IMR-90 (cell line): ENCODE measurements around the gene PHF14. TPM values are rescaled to one million over a fixed set of nuclear protein-coding genes. Genes with fewer than 3 reads are reported as not detected.
"Not testable (repeated sequence)": the region's sequence is repeated elsewhere in the genome, so short reads cannot be mapped to it uniquely, and the experiment has no call there.

Experiments
- ATAC-seq: fragments of 200-7000 bp; cut with Tn5 transposase; 2 replicates; pipeline ENCODE4 v1.9.1; 2020; ENCODE audit warnings: low read depth, mild to moderate bottlenecking, moderate library complexity
- BruUV-seq: library from RNA; stranded (reverse); fragments of 400-500 nt; replicated peaks from 2 replicates; lab custom pipeline; 2021; lab: Mats Ljungman, UMichigan
- CTCF ChIA-PET: fragments of 300-600 bp; formaldehyde crosslinking; extraction: SDS; loops from one replicate; lab custom pipeline; 2021; ENCODE audit warnings: antibody characterized with exemption; lab: Yijun Ruan, JAX
- POLR2A ChIA-PET: fragments of 300-600 bp; sonication (Branson Sonifier 250); formaldehyde crosslinking; loops from one replicate; lab custom pipeline; 2022; ENCODE audit warnings: antibody characterized with exemption; ENCODE audit not compliant: unreplicated experiment; lab: Charles Lee
- DNase-seq: peaks from one replicate; pipeline ENCODE4 v3.0.0; 2013
- H2AFZ ChIP-seq: replicated peaks from 2 replicates; pipeline ENCODE3; 2013; ENCODE audit warnings: low read length, mild to moderate bottlenecking; ENCODE audit not compliant: poor library complexity
- H2AK5ac ChIP-seq: 2 replicates; pipeline ENCODE4 v1.6.1; 2013; ENCODE audit warnings: low read depth, low read length, inconsistent platforms
- H2AK9ac ChIP-seq: replicated peaks from 2 replicates; pipeline ENCODE3; 2013; ENCODE audit warnings: mild to moderate bottlenecking, low read depth, low read length, moderate library complexity; ENCODE audit not compliant: poor library complexity
- H2BK120ac ChIP-seq: 2 replicates; pipeline ENCODE4 v1.6.1; 2013; ENCODE audit warnings: low read depth, low read length, inconsistent platforms
- H2BK15ac ChIP-seq: 3 replicates; pipeline ENCODE4 v1.6.1; 2013; ENCODE audit warnings: low read depth, low read length, inconsistent platforms
- H2BK20ac ChIP-seq: 2 replicates; pipeline ENCODE4 v1.6.1; 2013; ENCODE audit warnings: low read depth, mild to moderate bottlenecking, inconsistent platforms, low read length, moderate library complexity
- H2BK5ac ChIP-seq: 2 replicates; pipeline ENCODE4 v1.6.1; 2013; ENCODE audit warnings: mild to moderate bottlenecking, low read depth, low read length, inconsistent platforms; ENCODE audit not compliant: poor library complexity, severe bottlenecking
- H3K14ac ChIP-seq: replicated peaks from 2 replicates; pipeline ENCODE4 v1.6.1; 2013; ENCODE audit warnings: low read depth, low read length, inconsistent platforms
- H3K18ac ChIP-seq: 2 replicates; pipeline ENCODE4 v1.6.1; 2013; ENCODE audit warnings: low read depth, low read length, control low read depth
- H3K23ac ChIP-seq: 2 replicates; pipeline ENCODE4 v1.6.1; 2013; ENCODE audit warnings: low read depth, low read length, inconsistent platforms
- H3K27ac ChIP-seq: 2 replicates; pipeline ENCODE4 v1.5.1; 2013; ENCODE audit warnings: mild to moderate bottlenecking, control low read depth, low read length; ENCODE audit not compliant: insufficient read depth
- H3K27me3 ChIP-seq: 2 replicates; pipeline ENCODE4 v1.6.1; 2013; ENCODE audit warnings: low read length; ENCODE audit not compliant: control insufficient read depth, insufficient read depth
- H3K36me3 ChIP-seq: 2 replicates; pipeline ENCODE4 v1.6.1; 2013; ENCODE audit warnings: low read length, mixed read lengths; ENCODE audit not compliant: control insufficient read depth, insufficient read depth
- H3K4ac ChIP-seq: 2 replicates; pipeline ENCODE4 v1.6.1; 2013; ENCODE audit warnings: low read depth, low read length, inconsistent platforms
- H3K4me1 ChIP-seq: 2 replicates; pipeline ENCODE4 v1.6.1; 2013; ENCODE audit warnings: low read length, mixed read lengths; ENCODE audit not compliant: control insufficient read depth, insufficient read depth
- H3K4me2 ChIP-seq: 2 replicates; pipeline ENCODE4 v1.6.1; 2013; ENCODE audit warnings: low read depth, mild to moderate bottlenecking, control low read depth, low read length, moderate library complexity
- H3K4me3 ChIP-seq: 2 replicates; pipeline ENCODE4 v1.5.1; 2013; ENCODE audit warnings: low read depth, mild to moderate bottlenecking, control low read depth, low read length, moderate library complexity; ENCODE audit not compliant: insufficient read depth
- H3K56ac ChIP-seq: 2 replicates; pipeline ENCODE4 v1.6.1; 2013; ENCODE audit warnings: low read length, inconsistent platforms; ENCODE audit not compliant: insufficient read depth; ENCODE audit errors: extremely low read depth
- H3K79me1 ChIP-seq, 2 experiments: 2 replicates each; pipeline ENCODE4 v1.6.1; 2013; ENCODE audit warnings: low read length in 2 of 2, inconsistent platforms in 1 of 2, low read depth in 1 of 2
- H3K9ac ChIP-seq: 2 replicates; pipeline ENCODE4 v1.6.1; 2013; ENCODE audit warnings: low read depth, low read length, control low read depth
- H3K9me1 ChIP-seq: 2 replicates; pipeline ENCODE4 v1.6.1; 2013; ENCODE audit warnings: low read length, inconsistent platforms; ENCODE audit not compliant: insufficient read depth
- H3K9me3 ChIP-seq: 2 replicates; pipeline ENCODE4 v1.6.1; 2013; ENCODE audit warnings: low read length; ENCODE audit not compliant: control insufficient read depth, insufficient read depth
- H4K20me1 ChIP-seq: 2 replicates; pipeline ENCODE4 v1.6.1; 2013; ENCODE audit warnings: low read length, inconsistent platforms; ENCODE audit not compliant: insufficient read depth
- H4K5ac ChIP-seq: 2 replicates; pipeline ENCODE4 v1.6.1; 2013; ENCODE audit warnings: mild to moderate bottlenecking, low read depth, low read length, control low read depth
- H4K8ac ChIP-seq, 2 experiments: 2 replicates each; pipeline ENCODE4 v1.6.1; 2013; ENCODE audit warnings: low read depth in 2 of 2, low read length in 2 of 2, control low read depth in 1 of 2, inconsistent platforms in 1 of 2
- H4K91ac ChIP-seq: 2 replicates; pipeline ENCODE4 v1.6.1; 2013; ENCODE audit warnings: low read depth, low read length, inconsistent platforms; ENCODE audit not compliant: insufficient read depth
- FOS ChIP-seq: fragments of 150-350 bp; IDR thresholded peaks from 2 replicates; pipeline ENCODE4 v1.6.1; 2016; ENCODE audit warnings: low read depth, low read length
- MAZ ChIP-seq: IDR thresholded peaks from 2 replicates; pipeline ENCODE4 v1.6.1; 2012; ENCODE audit warnings: low read depth, mild to moderate bottlenecking, low read length, improper control_type of control experiment, moderate library complexity, borderline replicate concordance
- POLR2A ChIP-seq: IDR thresholded peaks from 2 replicates; pipeline ENCODE4 v1.6.1; 2012; ENCODE audit warnings: mild to moderate bottlenecking, low read depth, low read length
- RAD21 ChIP-seq: IDR thresholded peaks from 2 replicates; pipeline ENCODE4 v1.6.1; 2012; ENCODE audit warnings: low read length, improper control_type of control experiment
- RCOR1 ChIP-seq: IDR thresholded peaks from 2 replicates; pipeline ENCODE4 v1.6.1; 2012; ENCODE audit warnings: mild to moderate bottlenecking, low read length, improper control_type of control experiment; ENCODE audit not compliant: insufficient replicate concordance
- WGBS, 2 experiments: methylation state at CpG; one replicate each; pipeline versions ENCODE4 v1.1.5 to v1.1.7; 2013; ENCODE audit warnings: missing lambda C conversion rate in 2 of 2; ENCODE audit not compliant: insufficient read length in 1 of 2; ENCODE audit errors: extremely low coverage in 2 of 2; 5-methylcytosine and 5-hydroxymethylcytosine counted together
- dilution Hi-C: fragments of 300-500 bp; cut with HindIII; formaldehyde crosslinking; loops from one replicate; pipeline ENCODE4 v1.14.3; 2018; ENCODE audit warnings: low sequenced_read_pairs; ENCODE audit not compliant: unreplicated experiment
- in situ Hi-C: fragments of 300-500 bp; cut with MboI; formaldehyde crosslinking; loops from 3 replicates; pipeline ENCODE4 v1.14.3; 2019; ENCODE audit warnings: low sequenced_read_pairs, inconsistent platforms, mixed read lengths
- intact Hi-C: fragments of 100-400 bp; cut with micrococcal nuclease; formaldehyde crosslinking; loops from 2 replicates; pipeline ENCODE4 v1.10.0; 2022
- polyA plus RNA-seq, 3 experiments: library from polyadenylated mRNA; depleted of rRNA; stranded (reverse); fragments of >200 nt; gene quantifications; 2 replicates each; pipeline ENCODE4 v1.2.3, GENCODE V29; 2012; ENCODE audit warnings: low replicate concordance in 1 of 3
- total RNA-seq: library from RNA; depleted of rRNA; stranded (reverse); fragments of >200 nt; gene quantifications from 2 replicates; pipeline ENCODE4 v1.2.3, GENCODE V29; 2012

Gene PHF14
- total and polyA plus RNA-seq, 2 of the 4 experiments (the other 2 are of a cell fraction) = 8.7 to 17.2 TPM

DNA sequence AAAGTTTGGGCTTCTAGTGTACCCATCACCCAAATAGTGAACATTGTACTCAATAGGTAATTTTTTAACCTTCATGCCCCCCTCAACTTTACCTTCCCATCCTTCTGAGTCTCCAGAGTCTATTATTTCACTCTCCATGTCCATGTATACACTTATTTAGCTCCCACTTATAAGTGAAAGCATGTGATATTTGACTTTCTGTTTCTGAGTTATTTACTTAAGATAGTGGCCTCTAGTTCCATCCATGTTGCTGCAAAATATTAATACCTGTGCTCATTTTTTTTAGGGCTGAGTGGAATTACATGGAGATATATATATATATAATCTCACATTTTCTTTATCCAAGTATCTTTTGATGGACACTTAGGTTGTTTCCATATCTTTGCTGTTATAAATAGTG lies 21.1 kb upstream of the PHF14 start:
- H3K9ac ChIP-seq = no peak overlapping the region
- no peak overlapping the region for H3K56ac ChIP-seq
- no peaks in the 10 kb centered on the region for H3K4me1 ChIP-seq
- no peaks in the 10 kb centered on the region for H3K27me3 ChIP-seq
- no peak overlapping the region for H3K18ac ChIP-seq
- no peak overlapping the region for H4K8ac ChIP-seq
- H4K20me1 ChIP-seq = no peaks in the 10 kb centered on the region
- no peaks in the 10 kb centered on the region for H3K9me1 ChIP-seq
- in situ Hi-C loops (no loop called here), dilution Hi-C loops (no loop called here), intact Hi-C loops (no loop called here)
- H3K14ac ChIP-seq = no peak overlapping the region
- ATAC-seq (no peak), DNase-seq (no peak)
- TF ChIP-seq POLR2A (no peak), RCOR1 (no peak), FOS (no peak), RAD21 (no peak), MAZ (no peak)
- no TSS peak for BruUV-seq
- no peak overlapping the region for H3K4me2 ChIP-seq
- H4K91ac ChIP-seq = no peak overlapping the region
- H3K36me3 ChIP-seq = no peaks in the 10 kb centered on the region
- POLR2A ChIA-PET = no interaction called here
- H2AK9ac ChIP-seq = no peak overlapping the region
- H2BK15ac ChIP-seq = no peak overlapping the region
- CTCF ChIA-PET = no interaction called here
- H3K4ac ChIP-seq = no peak overlapping the region
- no peak overlapping the region for H2AFZ ChIP-seq
- H3K23ac ChIP-seq = no peak overlapping the region
- no peaks in the 10 kb centered on the region for H3K9me3 ChIP-seq
- no peak overlapping the region for H2AK5ac ChIP-seq
- no peak overlapping the region for H2BK5ac ChIP-seq
- no peak overlapping the region for H3K4me3 ChIP-seq
- no peak overlapping the region for H3K27ac ChIP-seq
- no peak overlapping the region for H4K5ac ChIP-seq
- H2BK20ac ChIP-seq = no peak overlapping the region
- no peaks in the 10 kb centered on the region for H3K79me1 ChIP-seq
- H2BK120ac ChIP-seq = no peak overlapping the region

- H3K4ac ChIP-seq, POLR2A ChIA-PET, H3K9me1 ChIP-seq, ATAC-seq, H2BK5ac ChIP-seq, H4K5ac ChIP-seq, H2BK20ac ChIP-seq, H3K36me3 ChIP-seq, dilution Hi-C loops, H2AK5ac ChIP-seq, H2AK9ac ChIP-seq, H3K18ac ChIP-seq, H3K9ac ChIP-seq, H3K27ac ChIP-seq, H2AFZ ChIP-seq, intact Hi-C loops, H3K56ac ChIP-seq, DNase-seq, H3K79me1 ChIP-seq, H3K14ac ChIP-seq, H3K23ac ChIP-seq, H3K4me1 ChIP-seq, H3K27me3 ChIP-seq, H4K8ac ChIP-seq, H3K9me3 ChIP-seq, H2BK120ac ChIP-seq, H3K4me2 ChIP-seq, H2BK15ac ChIP-seq, BruUV-seq, H4K91ac ChIP-seq, H4K20me1 ChIP-seq, in situ Hi-C loops, H3K4me3 ChIP-seq, CTCF ChIA-PET: not testable (repeated sequence)
- no CpG with 5 or more reads among the region's 4 CpGs for WGBS, 2 experiments
Observed at GRCh38 chr7:10953078-10953750, 20.5 kb upstream of the PHF14 start.
